RWPE2 (cell line): ENCODE measurements around the gene EPN2.

Experiments used
- ATAC-seq: fragments of 200-7000 bp; cut with Tn5 transposase; 3 replicates; pipeline ENCODE4 v1.9.1; 2021; ENCODE audit warnings: low read depth
- DNase-seq: peaks from one replicate; pipeline ENCODE4 v3.0.0-alpha.2; 2020; ENCODE audit warnings: low spot score
- H3K27ac ChIP-seq: fragments of 450-650 bp; 2 replicates; pipeline ENCODE4 v1.5.1; 2017; ENCODE audit warnings: mild to moderate bottlenecking; ENCODE audit not compliant: poor library complexity, severe bottlenecking
- H3K27me3 ChIP-seq: fragments of 250-450 bp; sonication (Bioruptor Pico); 2 replicates; pipeline ENCODE4 v1.5.1; 2021; ENCODE audit warnings: mild to moderate bottlenecking, moderate library complexity; ENCODE audit not compliant: insufficient read depth, poor library complexity, severe bottlenecking
- H3K36me3 ChIP-seq: fragments of 250-450 bp; sonication (Bioruptor Pico); 2 replicates; pipeline ENCODE4 v1.5.1; 2020; ENCODE audit warnings: low read depth, mild to moderate bottlenecking, moderate library complexity
- H3K4me1 ChIP-seq: fragments of 250-450 bp; sonication (Bioruptor Pico); 2 replicates; pipeline ENCODE4 v1.5.1; 2021; ENCODE audit warnings: mild to moderate bottlenecking, moderate library complexity; ENCODE audit not compliant: insufficient read depth, poor library complexity, severe bottlenecking
- H3K4me3 ChIP-seq: fragments of 250-450 bp; sonication (Bioruptor Pico); 2 replicates; pipeline ENCODE4 v1.5.1; 2021; ENCODE audit warnings: mild to moderate bottlenecking, moderate library complexity; ENCODE audit not compliant: severe bottlenecking
- H3K9me3 ChIP-seq: fragments of 250-450 bp; sonication (Bioruptor Pico); 2 replicates; pipeline ENCODE4 v1.5.1; 2021; ENCODE audit warnings: mild to moderate bottlenecking, moderate library complexity; ENCODE audit not compliant: severe bottlenecking
- TF ChIP-seq, protein P1 (sequence below): fragments of 450-650 bp; IDR thresholded peaks from one replicate; pipeline ENCODE4 v1.5.1; 2017; ENCODE audit warnings: mild to moderate bottlenecking, moderate library complexity; ENCODE audit not compliant: poor library complexity, severe bottlenecking

Gene EPN2

DNA sequence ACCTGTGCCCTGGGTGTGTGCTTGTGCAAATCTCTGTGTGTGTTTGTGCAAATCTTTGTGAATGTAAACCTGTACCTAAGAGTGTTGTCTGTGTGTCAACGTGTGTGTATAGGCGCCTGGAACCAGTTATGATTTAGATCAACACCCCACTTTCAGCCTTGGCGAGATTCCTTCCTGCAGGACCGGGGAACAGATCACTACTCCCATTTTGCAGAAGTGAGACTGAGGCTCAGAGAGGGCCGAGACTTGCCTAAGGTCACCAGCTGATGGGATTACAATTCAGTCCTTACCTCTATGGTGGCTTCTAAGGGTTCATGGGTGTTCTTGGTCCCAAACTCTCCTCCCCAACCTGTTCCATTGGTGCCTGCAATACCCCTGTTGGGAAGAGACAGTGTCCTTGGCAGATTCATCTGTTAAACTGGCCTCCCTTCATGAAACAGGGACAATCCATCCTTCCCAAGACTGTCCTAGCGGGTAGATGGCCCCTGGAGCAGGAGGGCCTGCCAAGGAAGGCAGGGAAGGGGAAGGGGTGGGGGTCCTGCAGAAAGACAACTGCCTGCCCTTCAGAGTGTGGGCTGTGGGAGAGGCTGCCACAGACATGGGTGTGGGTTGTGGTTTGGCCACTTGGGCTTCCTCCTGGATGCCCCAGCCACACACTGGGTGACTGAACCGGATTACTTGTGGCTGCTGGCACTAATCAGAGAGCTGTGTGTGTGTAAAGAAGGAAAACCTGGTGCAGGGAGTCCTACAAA, 134.3 kb downstream of the EPN2 start:
- H3K4me3 ChIP-seq: no peak overlapping the region
- no peaks in the 10 kb centered on the region for H3K4me1 ChIP-seq
- no peak for DNase-seq
- no peaks in the 10 kb centered on the region for H3K27me3 ChIP-seq
- no peaks in the 10 kb centered on the region for H3K9me3 ChIP-seq
- H3K36me3 ChIP-seq: no peaks in the 10 kb centered on the region
- TF ChIP-seq, protein P1, sequence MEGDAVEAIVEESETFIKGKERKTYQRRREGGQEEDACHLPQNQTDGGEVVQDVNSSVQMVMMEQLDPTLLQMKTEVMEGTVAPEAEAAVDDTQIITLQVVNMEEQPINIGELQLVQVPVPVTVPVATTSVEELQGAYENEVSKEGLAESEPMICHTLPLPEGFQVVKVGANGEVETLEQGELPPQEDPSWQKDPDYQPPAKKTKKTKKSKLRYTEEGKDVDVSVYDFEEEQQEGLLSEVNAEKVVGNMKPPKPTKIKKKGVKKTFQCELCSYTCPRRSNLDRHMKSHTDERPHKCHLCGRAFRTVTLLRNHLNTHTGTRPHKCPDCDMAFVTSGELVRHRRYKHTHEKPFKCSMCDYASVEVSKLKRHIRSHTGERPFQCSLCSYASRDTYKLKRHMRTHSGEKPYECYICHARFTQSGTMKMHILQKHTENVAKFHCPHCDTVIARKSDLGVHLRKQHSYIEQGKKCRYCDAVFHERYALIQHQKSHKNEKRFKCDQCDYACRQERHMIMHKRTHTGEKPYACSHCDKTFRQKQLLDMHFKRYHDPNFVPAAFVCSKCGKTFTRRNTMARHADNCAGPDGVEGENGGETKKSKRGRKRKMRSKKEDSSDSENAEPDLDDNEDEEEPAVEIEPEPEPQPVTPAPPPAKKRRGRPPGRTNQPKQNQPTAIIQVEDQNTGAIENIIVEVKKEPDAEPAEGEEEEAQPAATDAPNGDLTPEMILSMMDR: no peak
- no peak for ATAC-seq
- H3K27ac ChIP-seq: no peak overlapping the region

- H3K27ac ChIP-seq: no peak overlapping the region
- TF ChIP-seq, protein P1: no peak
- no peaks in the 10 kb centered on the region for H3K4me1 ChIP-seq
- H3K27me3 ChIP-seq: no peaks in the 10 kb centered on the region
- ATAC-seq (no peak), DNase-seq (no peak)
- no peaks in the 10 kb centered on the region for H3K9me3 ChIP-seq
- H3K36me3 ChIP-seq: no peaks in the 10 kb centered on the region
- no peak overlapping the region for H3K4me3 ChIP-seq
Measured at GRCh38 chr17:19372011-19372370, 134.8 kb downstream of the EPN2 start.

DNA sequence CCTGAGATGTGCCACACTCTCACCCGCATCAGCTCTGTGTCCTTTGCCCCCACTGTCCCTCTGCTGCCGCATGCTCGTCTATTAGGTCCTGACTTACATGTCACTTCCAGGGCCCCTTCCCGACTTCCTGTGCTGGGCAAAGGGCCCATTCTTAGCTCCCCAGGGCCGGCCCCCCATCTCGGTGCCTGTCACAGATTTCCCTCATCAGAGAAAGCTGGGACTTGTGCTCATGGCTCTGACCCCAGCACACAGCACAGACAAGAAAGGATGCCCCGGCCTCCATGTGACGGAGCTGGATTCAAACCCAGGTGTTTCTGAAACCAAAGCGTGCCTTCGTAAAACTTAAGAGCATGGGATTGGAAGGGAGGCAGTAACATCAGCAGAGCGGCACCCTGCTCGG, 135.3 kb downstream of the EPN2 start:
- TF ChIP-seq, protein P1: no peak
- ATAC-seq (no peak), DNase-seq (no peak)

DNA sequence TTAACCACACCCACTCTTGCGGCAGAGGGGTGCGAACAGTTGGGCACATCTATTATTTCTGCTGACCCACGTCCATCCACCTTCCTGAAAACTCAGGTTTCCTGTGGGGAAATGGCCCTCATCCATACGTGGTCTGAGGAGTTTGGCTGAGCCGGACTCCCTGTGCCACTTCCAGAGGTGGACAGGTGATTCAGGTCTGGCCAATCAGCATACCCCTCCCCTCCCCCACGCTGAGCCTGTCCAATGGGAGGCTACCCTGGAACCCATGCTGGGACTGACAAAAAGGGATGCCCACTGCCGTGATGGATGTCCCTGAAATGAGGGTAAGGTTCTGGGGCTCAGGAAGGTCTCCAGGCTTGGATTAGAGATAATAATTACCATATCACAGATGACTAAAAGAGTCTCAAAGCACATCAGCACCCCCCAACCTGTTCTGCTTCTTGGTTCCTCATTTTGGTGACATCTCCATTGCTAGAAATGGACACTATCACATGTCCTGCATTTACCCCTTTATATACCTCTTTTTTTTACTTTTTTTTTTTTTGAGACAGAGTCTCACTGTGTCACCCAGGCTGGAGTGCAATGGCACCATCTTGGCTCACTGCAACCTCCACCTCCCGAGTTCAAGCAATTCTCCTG, 135.8 kb downstream of the EPN2 start:
- no peaks in the 10 kb centered on the region for H3K4me1 ChIP-seq

More for the DNA sequence above, 135.3 kb downstream of the EPN2 start:
- no peaks in the 10 kb centered on the region for H3K9me3 ChIP-seq
- H3K4me1 ChIP-seq: no peaks in the 10 kb centered on the region
- no peaks in the 10 kb centered on the region for H3K36me3 ChIP-seq
- H3K4me3 ChIP-seq: no peak overlapping the region
- H3K27ac ChIP-seq: no peak overlapping the region
- no peaks in the 10 kb centered on the region for H3K27me3 ChIP-seq

More for the DNA sequence above, 135.8 kb downstream of the EPN2 start:
- Histone ChIP-seq H3K27me3 (no peaks in the 10 kb centered on the region), H3K36me3 (no peaks in the 10 kb centered on the region), H3K9me3 (no peaks in the 10 kb centered on the region), H3K27ac (no peak overlapping the region), H3K4me3 (no peak overlapping the region)
- TF ChIP-seq, protein P1: no peak
- no peak for ATAC-seq
- DNase-seq: no peak
